A673 (cell line): ENCODE data around the gene SAP30BP.

ENCODE experiments used
- CTCF ChIP-seq: fragments of 300-800, 200-600 bp; sonication (generic); conservative IDR thresholded peaks from 2 replicates; pipeline ENCODE4 v1.5.1; 2017; ENCODE audit warnings: low read depth, mild to moderate bottlenecking, antibody characterized with exemption, low read length, moderate library complexity, mixed read lengths
- EZH2 ChIP-seq: fragments of 200-600 bp; sonication (generic); IDR thresholded peaks from 2 replicates; pipeline ENCODE4 v1.6.1; 2017; ENCODE audit warnings: borderline replicate concordance, low read depth, mild to moderate bottlenecking, mixed read lengths, antibody characterized with exemption, low read length; ENCODE audit not compliant: poor library complexity, severe bottlenecking

GRCh38 chr17:75739174-75739573 lies 72.0 kb downstream of the SAP30BP start:
- no peak for TF ChIP-seq CTCF
- no peak for TF ChIP-seq EZH2
